HCT116 (cell line): ENCODE data around the gene EZH1. TPM values are rescaled to one million over a fixed set of nuclear protein-coding genes. Genes with fewer than 3 reads are reported as not detected.

Experiments
- ATAC-seq: fragments of 200-7000 bp; cut with Tn5 transposase; 2 replicates; pipeline ENCODE4 v1.9.1; 2020; ENCODE audit warnings: mild to moderate bottlenecking, moderate library complexity
- BruUV-seq: library from RNA; stranded (reverse); fragments of 400-500 nt; replicated peaks from 2 replicates; lab custom pipeline; 2021; lab: Mats Ljungman, UMichigan
- CTCF ChIA-PET: fragments of 300-600 bp; sonication (Branson Sonifier 250); formaldehyde crosslinking; loops from one replicate; lab custom pipeline; 2021; ENCODE audit warnings: antibody characterized with exemption; lab: Charles Lee
- POLR2A ChIA-PET: fragments of 300-600, 350-600 bp; sonication (Branson Sonifier 250); formaldehyde crosslinking; loops from one replicate; lab custom pipeline; 2021; ENCODE audit warnings: antibody characterized with exemption; lab: Charles Lee
- RAD21 ChIA-PET, 2 experiments: fragments of 300-600 bp; sonication (Branson Sonifier 250); formaldehyde crosslinking; loops; one replicate each; lab custom pipeline; 2023; ENCODE audit warnings: low total read pairs in 2 of 2; ENCODE audit not compliant: uncharacterized antibody in 2 of 2, unreplicated experiment in 2 of 2, low non-redundant PET in 1 of 2; lab: Charles Lee
- DNase-seq: peaks from one replicate; pipeline ENCODE4 v3.0.0-alpha.2; 2010; ENCODE audit warnings: low read depth, low spot score
- H2AFZ ChIP-seq: fragments of 200-600 bp; shearing (Covaris generic), sonication (generic); 2 replicates; pipeline ENCODE4 v1.6.1; 2017; ENCODE audit warnings: low read depth, mixed run types, mixed read lengths, antibody characterized with exemption, low read length; ENCODE audit not compliant: poor library complexity, severe bottlenecking
- H3K27ac ChIP-seq: 2 replicates; pipeline ENCODE4 v1.5.1; 2012; ENCODE audit warnings: low read depth, low read length
- H3K27me3 ChIP-seq: fragments of 200-600 bp; sonication (generic); 2 replicates; pipeline ENCODE4 v1.6.1; 2016; ENCODE audit warnings: mixed run types, low read length, mixed read lengths; ENCODE audit not compliant: insufficient read depth
- H3K36me3 ChIP-seq, 2 experiments: fragments of 200-500 bp in 1 of 2; fragments of 200-600 bp in 1 of 2; sonication (Bioruptor generic) in 1 of 2; sonication (generic) in 1 of 2; 2 replicates each; pipeline versions ENCODE4 v1.5.1 to v1.6.1; 2014 to 2016; ENCODE audit warnings: low read length in 2 of 2, inconsistent platforms in 1 of 2, mixed read lengths in 1 of 2, mixed run types in 1 of 2; ENCODE audit not compliant: insufficient read depth in 2 of 2, control insufficient read depth in 1 of 2
- H3K4me1 ChIP-seq, 2 experiments: fragments of 200-600 bp in 1 of 2; sonication (generic) in 1 of 2; 2 replicates each; pipeline versions ENCODE4 v1.5.1 to v1.6.1; 2012 to 2017; ENCODE audit warnings: low read length in 2 of 2, inconsistent platforms in 1 of 2, mild to moderate bottlenecking in 1 of 2, mixed read lengths in 1 of 2, mixed run types in 1 of 2, moderate library complexity in 1 of 2; ENCODE audit not compliant: insufficient read depth in 2 of 2, control insufficient read depth in 1 of 2
- H3K4me2 ChIP-seq: fragments of 200-600 bp; sonication (generic); 2 replicates; pipeline ENCODE4 v1.6.1; 2017; ENCODE audit warnings: mixed run types, low read length, mixed read lengths
- H3K4me3 ChIP-seq, 2 experiments: fragments of 200-600 bp in 1 of 2; sonication (generic) in 1 of 2; replicated peaks in 1 of 2; 2 replicates each; pipeline ENCODE4 v1.5.1; 2011 to 2016; ENCODE audit warnings: low read length in 2 of 2, control low read depth in 1 of 2, low read depth in 1 of 2, mild to moderate bottlenecking in 1 of 2, mixed read lengths in 1 of 2, mixed run types in 1 of 2
- H3K79me2 ChIP-seq: fragments of 200-600 bp; sonication (generic); 2 replicates; pipeline ENCODE4 v1.6.1; 2017; ENCODE audit warnings: mild to moderate bottlenecking, mixed run types, low read length, moderate library complexity, mixed read lengths; ENCODE audit not compliant: insufficient read depth
- H3K9ac ChIP-seq: fragments of 200-600 bp; sonication (generic); 2 replicates; pipeline ENCODE4 v1.6.1; 2016; ENCODE audit warnings: low read length, mixed read lengths
- H3K9me2 ChIP-seq: fragments of 200-600 bp; sonication (generic), shearing (Covaris generic); 2 replicates; pipeline ENCODE4 v1.6.1; 2017; ENCODE audit warnings: mixed run types, mild to moderate bottlenecking, moderate library complexity; ENCODE audit not compliant: insufficient read depth
- H3K9me3 ChIP-seq, 2 experiments: fragments of 200-500 bp in 1 of 2; fragments of 200-600 bp in 1 of 2; sonication (Bioruptor generic) in 1 of 2; sonication (generic) in 1 of 2; 2 replicates each; pipeline ENCODE4 v1.6.1; 2014 to 2017; ENCODE audit warnings: low read length in 2 of 2, mixed read lengths in 2 of 2, inconsistent platforms in 1 of 2, low read depth in 1 of 2, mild to moderate bottlenecking in 1 of 2, mixed run types in 1 of 2, moderate library complexity in 1 of 2; ENCODE audit not compliant: control insufficient read depth in 1 of 2, insufficient read depth in 1 of 2
- H4K20me1 ChIP-seq: fragments of 200-600 bp; sonication (generic), shearing (Covaris generic); 2 replicates; pipeline ENCODE4 v1.6.1; 2017; ENCODE audit warnings: mixed run types, mild to moderate bottlenecking, moderate library complexity; ENCODE audit not compliant: insufficient read depth
- CBX3 ChIP-seq: IDR thresholded peaks from 2 replicates; pipeline ENCODE4 v1.6.1; 2012; ENCODE audit warnings: low read depth
- EGR1 ChIP-seq: IDR thresholded peaks from 2 replicates; pipeline ENCODE4 v1.6.1; 2012; ENCODE audit warnings: low read depth
- ELF1 ChIP-seq: IDR thresholded peaks from 2 replicates; pipeline ENCODE4 v1.6.1; 2012; ENCODE audit warnings: low read depth, borderline replicate concordance
- EZH2 ChIP-seq: fragments of 200-600 bp; sonication (generic); IDR thresholded peaks from 2 replicates; pipeline ENCODE4 v1.6.1; 2017; ENCODE audit warnings: antibody characterized with exemption, mixed run types
- FOSL1 ChIP-seq: IDR thresholded peaks from 2 replicates; pipeline ENCODE4 v1.6.1; 2012; ENCODE audit warnings: low read depth
- JUND ChIP-seq: IDR thresholded peaks from 2 replicates; pipeline ENCODE4 v1.6.1; 2012
- MAX ChIP-seq: IDR thresholded peaks from 2 replicates; pipeline ENCODE4 v1.6.1; 2012
- POLR2A ChIP-seq: IDR thresholded peaks from 2 replicates; pipeline ENCODE4 v1.7.0; 2011; ENCODE audit warnings: borderline replicate concordance; ENCODE audit not compliant: insufficient read depth, insufficient read length; ENCODE audit errors: extremely low read depth
- REST ChIP-seq: IDR thresholded peaks from 2 replicates; pipeline ENCODE4 v1.6.1; 2012; ENCODE audit warnings: low read depth
- SIN3A ChIP-seq: IDR thresholded peaks from 2 replicates; pipeline ENCODE4 v1.6.1; 2012; ENCODE audit warnings: low read depth
- SP1 ChIP-seq: IDR thresholded peaks from 2 replicates; pipeline ENCODE4 v1.6.1; 2012; ENCODE audit warnings: low read depth
- SRF ChIP-seq: IDR thresholded peaks from 2 replicates; pipeline ENCODE4 v1.6.1; 2012; ENCODE audit warnings: low read depth
- TCF7L2 ChIP-seq: IDR thresholded peaks from 2 replicates; pipeline ENCODE4 v1.7.0; 2011; ENCODE audit warnings: borderline replicate concordance, inconsistent platforms; ENCODE audit not compliant: insufficient read depth, insufficient read length; ENCODE audit errors: extremely low read depth
- YY1 ChIP-seq: IDR thresholded peaks from 2 replicates; pipeline ENCODE4 v1.6.1; 2011; ENCODE audit warnings: low read length, low read depth, moderate library complexity, mild to moderate bottlenecking; ENCODE audit not compliant: insufficient replicate concordance; ENCODE audit errors: extremely low read depth
- ZFX ChIP-seq: fragments of 450-650 bp; IDR thresholded peaks from 2 replicates; pipeline ENCODE4 v1.6.1; 2017
- ZNF274 ChIP-seq: fragments of 200-500 bp; sonication (Bioruptor generic); IDR thresholded peaks from 2 replicates; pipeline ENCODE4 v1.6.1; 2014; ENCODE audit warnings: mild to moderate bottlenecking, low read depth, low read length, inconsistent platforms
- intact Hi-C: fragments of 100-400 bp; cut with micrococcal nuclease; formaldehyde crosslinking; loops from 2 replicates; pipeline ENCODE4 v1.10.0; 2022
- total RNA-seq: library from RNA; stranded (reverse); gene quantifications from one replicate; pipeline ENCODE4 v1.2.1, GENCODE V29; 2021; ENCODE audit not compliant: unreplicated experiment

The EZH1 gene
- total RNA-seq, 1 experiment from 2014 or later = 29.3 TPM

- Histone ChIP-seq H3K9ac (no peak overlapping the region), H3K9me2 (no peaks in the 10 kb centered on the region), H4K20me1 (no peaks in the 10 kb centered on the region), H3K9me3 (no peaks in the 10 kb centered on the region; a peak in 1 of 4 replicates), H2AFZ (no peak overlapping the region), H3K4me1 (peaks cover 0 to 19% of the 10 kb centered on the region in 2 experiments; a peak in 2 of 4 replicates), H3K27me3 (no peaks in the 10 kb centered on the region), H3K4me3 (no peak overlapping the region), H3K79me2 (no peaks in the 10 kb centered on the region), H3K27ac (no peak overlapping the region), H3K36me3 (no peaks in the 10 kb centered on the region), H3K4me2 (no peak overlapping the region)
- ChIA-PET RAD21 (no interaction called here), POLR2A (no interaction called here), CTCF (no interaction called here)
- intact Hi-C loops = no loop called here
- ATAC-seq (no peak), DNase-seq (no peak)
- TF ChIP-seq POLR2A = no peak
- no peak for TF ChIP-seq JUND
- TF ChIP-seq ELF1 = no peak
- TF ChIP-seq CBX3 = no peak
- no peak for TF ChIP-seq TCF7L2
- no peak for TF ChIP-seq EGR1
- TF ChIP-seq REST = no peak
- no peak for TF ChIP-seq YY1
- no peak for TF ChIP-seq SIN3A
- no peak for TF ChIP-seq ZNF274
- TF ChIP-seq SP1 = no peak
- no peak for TF ChIP-seq FOSL1
- no peak for TF ChIP-seq EZH2
- TF ChIP-seq MAX = no peak
- no peak for TF ChIP-seq SRF
- TF ChIP-seq ZFX = no peak
- BruUV-seq = no TSS peak
Measured at GRCh38 chr17:42653179-42654124, 91.4 kb downstream of the EZH1 start.
